K562 (cell line): Measurements from ENCODE around the gene RNF112. TPM values are rescaled to one million over a fixed set of nuclear protein-coding genes. Genes with fewer than 3 reads are reported as not detected.
A peak's percentile ranks its signal among the peaks of the same experiment; 100 is the strongest.

Source experiments
- BDP1 ChIP-seq: IDR thresholded peaks from 3 replicates; pipeline ENCODE4 v1.6.1; 2011; ENCODE audit not compliant: insufficient read length, insufficient read depth
- CCNT2 ChIP-seq: IDR thresholded peaks from 2 replicates; pipeline ENCODE4 v1.6.1; 2011; ENCODE audit warnings: borderline replicate concordance, low read depth, mild to moderate bottlenecking, moderate library complexity, mixed read lengths, low read length; ENCODE audit not compliant: insufficient read length; ENCODE audit errors: extremely low read depth
- ETS2 ChIP-seq: IDR thresholded peaks from 2 replicates; pipeline ENCODE4 v1.6.1; 2016; ENCODE audit warnings: borderline replicate concordance, missing genetic modification characterization, mild to moderate bottlenecking, moderate library complexity, missing compliant biosample characterization; ENCODE audit not compliant: poor library complexity, severe bottlenecking
- FOXA1 ChIP-seq: fragments of 450-650 bp; IDR thresholded peaks from 2 replicates; pipeline ENCODE4 v1.6.1; 2016; ENCODE audit warnings: mild to moderate bottlenecking, borderline replicate concordance
- FOXM1 ChIP-seq, 2 experiments: fragments of 450-650 bp in 1 of 2; sonication (generic) in 1 of 2; formaldehyde crosslinking in 1 of 2; IDR thresholded peaks; 2 replicates each; pipeline versions ENCODE4 v1.6.1 to v1.9.0; 2017 to 2022; ENCODE audit warnings: low read depth in 2 of 2, mild to moderate bottlenecking in 2 of 2, missing genetic modification reagents in 1 of 2, moderate library complexity in 1 of 2
- FOXP1 ChIP-seq: sonication (generic); formaldehyde crosslinking; IDR thresholded peaks from 2 replicates; pipeline ENCODE4 v1.8.0; 2022; ENCODE audit warnings: mild to moderate bottlenecking, missing genetic modification reagents
- GTF2A2 ChIP-seq: IDR thresholded peaks from 2 replicates; pipeline ENCODE4 v1.6.1; 2016; ENCODE audit warnings: mild to moderate bottlenecking, missing genetic modification characterization, missing compliant biosample characterization
- KHSRP ChIP-seq: fragments of 450-650 bp; IDR thresholded peaks from 2 replicates; pipeline ENCODE4 v1.6.1; 2017
- KLF16 ChIP-seq: IDR thresholded peaks from 2 replicates; pipeline ENCODE4 v1.6.1; 2016; ENCODE audit warnings: antibody characterized with exemption
- L3MBTL2 ChIP-seq: fragments of 450-650 bp; IDR thresholded peaks from 2 replicates; pipeline ENCODE4 v1.6.1; 2016; ENCODE audit warnings: mild to moderate bottlenecking, moderate library complexity
- MTA1 ChIP-seq: fragments of 450-650 bp; IDR thresholded peaks from 2 replicates; pipeline ENCODE4 v1.6.1; 2017; ENCODE audit warnings: borderline replicate concordance
- NCOA4 ChIP-seq: fragments of 450-650 bp; IDR thresholded peaks from 2 replicates; pipeline ENCODE4 v1.6.1; 2018; ENCODE audit warnings: mild to moderate bottlenecking; ENCODE audit not compliant: partially characterized antibody
- NR2C2 ChIP-seq, 2 experiments: fragments of 200-800 bp in 1 of 2; sonication (Bioruptor generic) in 1 of 2; sonication (generic) in 1 of 2; formaldehyde crosslinking in 1 of 2; IDR thresholded peaks; 2 replicates each; pipeline versions ENCODE4 v1.6.1 to v1.8.0; 2016 to 2022; ENCODE audit warnings: mild to moderate bottlenecking in 1 of 2, missing compliant biosample characterization in 1 of 2, missing genetic modification characterization in 1 of 2, missing genetic modification reagents in 1 of 2
- NR2F6 ChIP-seq: fragments of 450-650 bp; formaldehyde crosslinking; IDR thresholded peaks from 2 replicates; pipeline ENCODE4 v1.4.0; 2020; ENCODE audit warnings: mild to moderate bottlenecking
- OTX1 ChIP-seq: fragments of 450-650 bp; formaldehyde crosslinking; IDR thresholded peaks from 2 replicates; pipeline ENCODE4 v1.4.0; 2022; ENCODE audit warnings: mild to moderate bottlenecking
- U2AF2 ChIP-seq: fragments of 200-400 bp; formaldehyde crosslinking; optimal IDR thresholded peaks from 2 replicates; pipeline ENCODE3; 2017; ENCODE audit warnings: low read depth, mild to moderate bottlenecking, low read length
- ZEB2 ChIP-seq: fragments of 450-650 bp; IDR thresholded peaks from 2 replicates; pipeline ENCODE4 v1.6.1; 2016
- ZNF124 ChIP-seq: sonication (generic); formaldehyde crosslinking; IDR thresholded peaks from 2 replicates; pipeline ENCODE4 v1.8.1; 2022; ENCODE audit warnings: missing genetic modification reagents
- ZNF224 ChIP-seq: sonication (generic); formaldehyde crosslinking; IDR thresholded peaks from 2 replicates; pipeline ENCODE4 v1.8.0; 2022; ENCODE audit warnings: mild to moderate bottlenecking, missing genetic modification reagents
- polyA plus RNA-seq, 8 experiments: library from polyadenylated mRNA; depleted of rRNA in 4 of 8; stranded (reverse) in 5 of 8; unstranded in 3 of 8; fragments of >200 nt; fragmentation: Nextera tagmentation in 2 of 8; fragmentation: Illumina TruSeq in 1 of 8; extraction: Ambion mirVana in 2 of 8; extraction: Trizol in 1 of 8; gene quantifications; 2 replicates each; pipeline versions ENCODE4 v1.2.1 to v1.2.3, GENCODE V29; 2011 to 2014; ENCODE audit warnings: inconsistent platforms in 1 of 8, missing spikeins in 1 of 8
- total RNA-seq, 7 experiments: library from RNA; depleted of rRNA in 6 of 7; stranded (reverse); fragments of >200 nt in 6 of 7; fragmentation: Illumina TruSeq in 2 of 7; extraction: Trizol in 2 of 7; gene quantifications; 2 replicates each; pipeline versions ENCODE4 v1.2.1 to v1.2.3, GENCODE V29; 2011 to 2021; ENCODE audit warnings: low replicate concordance in 1 of 7
- TF ChIP-seq, protein P1 (sequence below): IDR thresholded peaks from 2 replicates; pipeline ENCODE4 v1.6.1; 2016; ENCODE audit warnings: missing genetic modification characterization, missing compliant biosample characterization
- TF ChIP-seq, protein P2 (sequence below): fragments of 250-450 bp; sonication (Bioruptor Pico); IDR thresholded peaks from 2 replicates; pipeline ENCODE4 v1.8.0; 2021; ENCODE audit warnings: moderate library complexity, mild to moderate bottlenecking, inconsistent platforms
- TF ChIP-seq, protein P3 (sequence below): IDR thresholded peaks from 2 replicates; pipeline ENCODE4 v1.6.1; 2011; ENCODE audit not compliant: insufficient read length; ENCODE audit errors: extremely low read depth
- TF ChIP-seq, protein P4 (sequence below): sonication (generic); formaldehyde crosslinking; IDR thresholded peaks from 2 replicates; pipeline ENCODE4 v1.8.0; 2023; ENCODE audit warnings: mild to moderate bottlenecking, missing genetic modification reagents

RNF112 gene
- total and polyA plus RNA-seq, 9 of the 15 experiments (the other 6 are each of a cell fraction or from before 2014, with no cell fraction given) = 0.05 TPM; not detected in 8

DNA sequence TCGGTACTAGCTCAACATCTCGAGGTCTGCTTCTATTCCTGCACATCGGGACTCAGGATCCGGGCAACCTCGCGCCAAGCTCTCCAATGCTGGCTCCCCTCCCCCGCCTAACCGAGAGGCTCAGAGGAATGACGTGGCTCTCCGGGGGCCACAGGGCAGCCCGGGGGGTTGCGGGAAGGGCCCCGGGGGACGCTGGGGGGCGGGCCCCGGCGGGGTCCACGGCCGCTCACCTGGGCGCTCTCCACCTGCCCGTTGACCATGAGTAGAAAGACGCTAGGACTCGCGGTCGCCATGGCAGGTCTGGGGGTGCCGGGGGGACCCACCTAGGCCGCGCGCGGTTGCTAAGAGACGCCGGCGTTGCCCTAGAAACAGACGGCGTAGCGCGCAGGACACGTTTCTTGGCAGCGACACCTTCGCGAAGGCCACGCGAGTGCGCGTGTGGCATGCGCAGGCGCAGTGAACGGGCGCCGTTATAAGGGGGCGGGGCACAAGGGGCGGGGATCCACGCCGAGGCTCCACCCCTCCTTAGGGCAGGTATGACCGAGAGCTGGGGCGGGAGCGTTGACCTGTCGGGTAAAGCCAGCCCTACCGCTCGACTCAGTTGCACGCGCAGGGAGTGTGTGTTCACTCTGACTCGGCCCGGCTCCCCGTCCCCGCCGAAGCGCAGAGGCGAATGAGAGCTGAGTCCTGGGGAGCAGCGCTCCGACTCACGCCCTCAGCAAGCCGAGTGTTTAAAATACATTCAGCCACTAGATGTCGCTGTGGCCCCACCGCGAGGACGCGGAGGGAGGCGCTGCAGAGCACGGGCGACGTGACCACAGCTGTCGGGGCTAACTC is 48.5 kb upstream of the RNF112 start, which contains the start of gene B9D1 (continued):
- TF ChIP-seq FOXM1 (IDR thresholded peaks at IDR 0.05; ENCODE audit: low read depth) = no peak
- no peak for TF ChIP-seq FOXM1 (CRISPR knock-in tag; IDR thresholded peaks at IDR 0.05; ENCODE audit: low read depth)
- TF ChIP-seq, protein P1, sequence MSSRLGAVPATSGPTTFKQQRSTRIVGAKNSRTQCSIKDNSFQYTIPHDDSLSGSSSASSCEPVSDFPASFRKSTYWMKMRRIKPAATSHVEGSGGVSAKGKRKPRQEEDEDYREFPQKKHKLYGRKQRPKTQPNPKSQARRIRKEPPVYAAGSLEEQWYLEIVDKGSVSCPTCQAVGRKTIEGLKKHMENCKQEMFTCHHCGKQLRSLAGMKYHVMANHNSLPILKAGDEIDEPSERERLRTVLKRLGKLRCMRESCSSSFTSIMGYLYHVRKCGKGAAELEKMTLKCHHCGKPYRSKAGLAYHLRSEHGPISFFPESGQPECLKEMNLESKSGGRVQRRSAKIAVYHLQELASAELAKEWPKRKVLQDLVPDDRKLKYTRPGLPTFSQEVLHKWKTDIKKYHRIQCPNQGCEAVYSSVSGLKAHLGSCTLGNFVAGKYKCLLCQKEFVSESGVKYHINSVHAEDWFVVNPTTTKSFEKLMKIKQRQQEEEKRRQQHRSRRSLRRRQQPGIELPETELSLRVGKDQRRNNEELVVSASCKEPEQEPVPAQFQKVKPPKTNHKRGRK = no peak
- TF ChIP-seq, protein P2, sequence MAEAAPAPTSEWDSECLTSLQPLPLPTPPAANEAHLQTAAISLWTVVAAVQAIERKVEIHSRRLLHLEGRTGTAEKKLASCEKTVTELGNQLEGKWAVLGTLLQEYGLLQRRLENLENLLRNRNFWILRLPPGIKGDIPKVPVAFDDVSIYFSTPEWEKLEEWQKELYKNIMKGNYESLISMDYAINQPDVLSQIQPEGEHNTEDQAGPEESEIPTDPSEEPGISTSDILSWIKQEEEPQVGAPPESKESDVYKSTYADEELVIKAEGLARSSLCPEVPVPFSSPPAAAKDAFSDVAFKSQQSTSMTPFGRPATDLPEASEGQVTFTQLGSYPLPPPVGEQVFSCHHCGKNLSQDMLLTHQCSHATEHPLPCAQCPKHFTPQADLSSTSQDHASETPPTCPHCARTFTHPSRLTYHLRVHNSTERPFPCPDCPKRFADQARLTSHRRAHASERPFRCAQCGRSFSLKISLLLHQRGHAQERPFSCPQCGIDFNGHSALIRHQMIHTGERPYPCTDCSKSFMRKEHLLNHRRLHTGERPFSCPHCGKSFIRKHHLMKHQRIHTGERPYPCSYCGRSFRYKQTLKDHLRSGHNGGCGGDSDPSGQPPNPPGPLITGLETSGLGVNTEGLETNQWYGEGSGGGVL (CRISPR knock-in tag) = no peak
- no peak for TF ChIP-seq CCNT2
- no peak for TF ChIP-seq ZNF124 (CRISPR knock-in tag)
- no peak for TF ChIP-seq NCOA4
- TF ChIP-seq NR2F6 (CRISPR knock-in tag) = no peak
- no peak for TF ChIP-seq U2AF2
- no peak for TF ChIP-seq ZEB2
- TF ChIP-seq GTF2A2 (tag) = no peak
- no peak for TF ChIP-seq KHSRP
- TF ChIP-seq, protein P3, sequence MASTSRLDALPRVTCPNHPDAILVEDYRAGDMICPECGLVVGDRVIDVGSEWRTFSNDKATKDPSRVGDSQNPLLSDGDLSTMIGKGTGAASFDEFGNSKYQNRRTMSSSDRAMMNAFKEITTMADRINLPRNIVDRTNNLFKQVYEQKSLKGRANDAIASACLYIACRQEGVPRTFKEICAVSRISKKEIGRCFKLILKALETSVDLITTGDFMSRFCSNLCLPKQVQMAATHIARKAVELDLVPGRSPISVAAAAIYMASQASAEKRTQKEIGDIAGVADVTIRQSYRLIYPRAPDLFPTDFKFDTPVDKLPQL = no peak
- no peak for TF ChIP-seq OTX1 (CRISPR knock-in tag)
- 0 out of 2 replicates have a peak, but pooled peaks have one; percentile 41 for TF ChIP-seq MTA1
- TF ChIP-seq L3MBTL2 = peak; percentile 63; the same call in 1 of the 2 replicates
- no peak for TF ChIP-seq NR2C2 (CRISPR knock-in tag; IDR thresholded peaks at IDR 0.05)
- peak; percentile 51; the same call in 1 of the 2 replicates for TF ChIP-seq NR2C2 (tag; IDR thresholded peaks at IDR 0.05)
- TF ChIP-seq KLF16 = no peak
- TF ChIP-seq BDP1 = no peak
- no peak for TF ChIP-seq ZNF224 (CRISPR knock-in tag)
- TF ChIP-seq ETS2 (tag) = no peak
- TF ChIP-seq FOXA1 = no peak
- TF ChIP-seq, protein P4, sequence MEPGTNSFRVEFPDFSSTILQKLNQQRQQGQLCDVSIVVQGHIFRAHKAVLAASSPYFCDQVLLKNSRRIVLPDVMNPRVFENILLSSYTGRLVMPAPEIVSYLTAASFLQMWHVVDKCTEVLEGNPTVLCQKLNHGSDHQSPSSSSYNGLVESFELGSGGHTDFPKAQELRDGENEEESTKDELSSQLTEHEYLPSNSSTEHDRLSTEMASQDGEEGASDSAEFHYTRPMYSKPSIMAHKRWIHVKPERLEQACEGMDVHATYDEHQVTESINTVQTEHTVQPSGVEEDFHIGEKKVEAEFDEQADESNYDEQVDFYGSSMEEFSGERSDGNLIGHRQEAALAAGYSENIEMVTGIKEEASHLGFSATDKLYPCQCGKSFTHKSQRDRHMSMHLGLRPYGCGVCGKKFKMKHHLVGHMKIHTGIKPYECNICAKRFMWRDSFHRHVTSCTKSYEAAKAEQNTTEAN (CRISPR knock-in tag) = no peak
- TF ChIP-seq FOXP1 = no peak
